C4-2B (cell line): ENCODE measurements around the gene SPECC1L.

Experiments
- H3K27ac ChIP-seq: fragments of 450-650 bp; 2 replicates; pipeline ENCODE4 v1.5.1; 2017
- CTCF ChIP-seq: fragments of 450-650 bp; conservative IDR thresholded peaks from 2 replicates; pipeline ENCODE4 v1.5.1; 2017; ENCODE audit warnings: mild to moderate bottlenecking
- ZFX ChIP-seq: fragments of 450-650 bp; IDR thresholded peaks from 2 replicates; pipeline ENCODE4 v1.6.1; 2017

SPECC1L gene

GRCh38 chr22:24333301-24333700 lies 62.7 kb downstream of the SPECC1L start:
- no peak overlapping the region for H3K27ac ChIP-seq
- no peak for TF ChIP-seq ZFX
- no peak for TF ChIP-seq CTCF

GRCh38 chr22:24335496-24335895 lies 64.9 kb downstream of the SPECC1L start:
- no peak overlapping the region for H3K27ac ChIP-seq
- TF ChIP-seq CTCF (no peak), ZFX (no peak)

GRCh38 chr22:24337894-24338645 lies 67.4 kb downstream of the SPECC1L start:
- no peak overlapping the region for H3K27ac ChIP-seq
- no peak for TF ChIP-seq CTCF
- no peak for TF ChIP-seq ZFX

- TF ChIP-seq ZFX: no peak
- TF ChIP-seq CTCF: no peak
- no peak overlapping the region for H3K27ac ChIP-seq
These were observed 68.3 kb downstream of the SPECC1L start for GRCh38 chr22:24338726-24339451.

- TF ChIP-seq CTCF: no peak
- TF ChIP-seq ZFX: no peak
- H3K27ac ChIP-seq: no peak overlapping the region
These were observed 68.8 kb downstream of the SPECC1L start for GRCh38 chr22:24339452-24339747.

GRCh38 chr22:24341627-24342026 lies 71.0 kb downstream of the SPECC1L start:
- TF ChIP-seq CTCF (no peak), ZFX (no peak)
- no peak overlapping the region for H3K27ac ChIP-seq

GRCh38 chr22:24350627-24351026 lies 80.0 kb downstream of the SPECC1L start:
- TF ChIP-seq ZFX (no peak), CTCF (no peak)
- no peak overlapping the region for H3K27ac ChIP-seq
